H1 (cell line): ENCODE measurements around the gene REPIN1.

ENCODE experiments used
- EP300 ChIP-seq, 2 experiments: IDR thresholded peaks; 1 replicate in 1 of 2; 2 replicates in 1 of 2; pipeline ENCODE4 v1.6.1; 2011 to 2012; ENCODE audit warnings: low read depth in 2 of 2, low read length in 2 of 2, mild to moderate bottlenecking in 2 of 2, borderline replicate concordance in 1 of 2, inconsistent platforms in 1 of 2, moderate library complexity in 1 of 2
- EZH2 ChIP-seq: fragments of 200-600 bp; sonication (generic); IDR thresholded peaks from 2 replicates; pipeline ENCODE4 v1.7.1; 2012; ENCODE audit warnings: low read depth, mild to moderate bottlenecking, moderate library complexity, low read length, inconsistent platforms; ENCODE audit not compliant: severe bottlenecking
- POLR2AphosphoS5 ChIP-seq: IDR thresholded peaks from 2 replicates; pipeline ENCODE4 v1.6.1; 2011; ENCODE audit warnings: low read depth, low read length
- RAD21 ChIP-seq, 2 experiments: IDR thresholded peaks in 1 of 2; conservative IDR thresholded peaks in 1 of 2; 2 replicates each; pipeline ENCODE4 v1.6.1; 2011; ENCODE audit warnings: low read depth in 2 of 2, low read length in 2 of 2, improper control_type of control experiment in 1 of 2, inconsistent platforms in 1 of 2, mild to moderate bottlenecking in 1 of 2, moderate library complexity in 1 of 2
- TAF1 ChIP-seq: IDR thresholded peaks from 2 replicates; pipeline ENCODE4 v1.6.1; 2011; ENCODE audit warnings: mild to moderate bottlenecking, low read depth, low read length
- TEAD4 ChIP-seq: IDR thresholded peaks from 2 replicates; pipeline ENCODE4 v1.6.1; 2012; ENCODE audit warnings: low read depth, low read length, inconsistent platforms, mixed read lengths
- YY1 ChIP-seq: IDR thresholded peaks from 2 replicates; pipeline ENCODE4 v1.6.1; 2011; ENCODE audit warnings: low read depth, mild to moderate bottlenecking, low read length
- TF ChIP-seq, protein P1 (sequence below), 3 experiments: IDR thresholded peaks; 1 replicate in 2 of 3; 2 replicates in 1 of 3; pipeline versions ENCODE4 v1.5.1 to v1.6.1; 2011; ENCODE audit warnings: low read length in 3 of 3, mild to moderate bottlenecking in 3 of 3, inconsistent platforms in 2 of 3, low read depth in 1 of 3, moderate library complexity in 1 of 3; ENCODE audit not compliant: insufficient read depth in 1 of 3; ENCODE audit errors: control extremely low read depth in 1 of 3
- TF ChIP-seq, protein P2 (sequence below): IDR thresholded peaks from 2 replicates; pipeline ENCODE4 v1.6.1; 2012; ENCODE audit warnings: low read length, inconsistent platforms
- TF ChIP-seq, protein P3 (sequence below): IDR thresholded peaks from 2 replicates; pipeline ENCODE4 v1.6.1; 2012; ENCODE audit warnings: inconsistent platforms

DNA sequence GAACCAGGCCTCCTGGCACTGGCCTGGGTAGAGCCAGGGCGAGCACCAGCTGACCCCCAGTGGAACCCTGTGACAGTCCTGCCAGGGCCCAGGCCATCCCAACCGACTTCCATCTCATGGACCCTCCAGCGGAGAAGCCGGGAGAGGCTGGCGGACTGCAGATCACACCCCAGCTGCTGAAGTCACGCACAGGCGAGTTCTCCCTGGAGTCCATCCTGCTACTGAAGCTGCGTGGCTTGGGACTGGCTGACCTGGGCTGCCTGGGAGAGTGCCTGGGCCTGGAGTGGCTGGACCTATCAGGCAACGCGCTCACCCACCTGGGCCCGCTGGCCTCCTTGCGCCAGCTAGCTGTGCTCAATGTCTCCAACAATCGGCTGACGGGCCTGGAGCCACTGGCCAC, 31.9 kb upstream of the REPIN1 start:
- TF ChIP-seq, protein P1, sequence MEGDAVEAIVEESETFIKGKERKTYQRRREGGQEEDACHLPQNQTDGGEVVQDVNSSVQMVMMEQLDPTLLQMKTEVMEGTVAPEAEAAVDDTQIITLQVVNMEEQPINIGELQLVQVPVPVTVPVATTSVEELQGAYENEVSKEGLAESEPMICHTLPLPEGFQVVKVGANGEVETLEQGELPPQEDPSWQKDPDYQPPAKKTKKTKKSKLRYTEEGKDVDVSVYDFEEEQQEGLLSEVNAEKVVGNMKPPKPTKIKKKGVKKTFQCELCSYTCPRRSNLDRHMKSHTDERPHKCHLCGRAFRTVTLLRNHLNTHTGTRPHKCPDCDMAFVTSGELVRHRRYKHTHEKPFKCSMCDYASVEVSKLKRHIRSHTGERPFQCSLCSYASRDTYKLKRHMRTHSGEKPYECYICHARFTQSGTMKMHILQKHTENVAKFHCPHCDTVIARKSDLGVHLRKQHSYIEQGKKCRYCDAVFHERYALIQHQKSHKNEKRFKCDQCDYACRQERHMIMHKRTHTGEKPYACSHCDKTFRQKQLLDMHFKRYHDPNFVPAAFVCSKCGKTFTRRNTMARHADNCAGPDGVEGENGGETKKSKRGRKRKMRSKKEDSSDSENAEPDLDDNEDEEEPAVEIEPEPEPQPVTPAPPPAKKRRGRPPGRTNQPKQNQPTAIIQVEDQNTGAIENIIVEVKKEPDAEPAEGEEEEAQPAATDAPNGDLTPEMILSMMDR (IDR thresholded peaks at IDR 0.05; ENCODE audit: control extremely low read depth in 1 of 3, insufficient read depth in 1 of 3, low read depth in 1 of 3, low read length in 3 of 3), result no peak
- TF ChIP-seq EP300 (IDR thresholded peaks at IDR 0.05; ENCODE audit: borderline replicate concordance in 1 of 2, low read depth in 2 of 2, low read length in 2 of 2), result no peak
- TF ChIP-seq TAF1, result no peak
- TF ChIP-seq TEAD4, result no peak
- TF ChIP-seq, protein P2, sequence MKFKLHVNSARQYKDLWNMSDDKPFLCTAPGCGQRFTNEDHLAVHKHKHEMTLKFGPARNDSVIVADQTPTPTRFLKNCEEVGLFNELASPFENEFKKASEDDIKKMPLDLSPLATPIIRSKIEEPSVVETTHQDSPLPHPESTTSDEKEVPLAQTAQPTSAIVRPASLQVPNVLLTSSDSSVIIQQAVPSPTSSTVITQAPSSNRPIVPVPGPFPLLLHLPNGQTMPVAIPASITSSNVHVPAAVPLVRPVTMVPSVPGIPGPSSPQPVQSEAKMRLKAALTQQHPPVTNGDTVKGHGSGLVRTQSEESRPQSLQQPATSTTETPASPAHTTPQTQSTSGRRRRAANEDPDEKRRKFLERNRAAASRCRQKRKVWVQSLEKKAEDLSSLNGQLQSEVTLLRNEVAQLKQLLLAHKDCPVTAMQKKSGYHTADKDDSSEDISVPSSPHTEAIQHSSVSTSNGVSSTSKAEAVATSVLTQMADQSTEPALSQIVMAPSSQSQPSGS, result no peak
- TF ChIP-seq EZH2, result no peak
- no peak for TF ChIP-seq YY1
- no peak for TF ChIP-seq RAD21 (IDR thresholded peaks at IDR 0.05 in 1 of 2, conservative IDR thresholded peaks at IDR 0.05 in 1 of 2; ENCODE audit: low read depth in 2 of 2, low read length in 2 of 2)
- 0 out of 2 replicates have a peak, but pooled peaks have one; percentile 2 for TF ChIP-seq POLR2AphosphoS5
- TF ChIP-seq, protein P3, sequence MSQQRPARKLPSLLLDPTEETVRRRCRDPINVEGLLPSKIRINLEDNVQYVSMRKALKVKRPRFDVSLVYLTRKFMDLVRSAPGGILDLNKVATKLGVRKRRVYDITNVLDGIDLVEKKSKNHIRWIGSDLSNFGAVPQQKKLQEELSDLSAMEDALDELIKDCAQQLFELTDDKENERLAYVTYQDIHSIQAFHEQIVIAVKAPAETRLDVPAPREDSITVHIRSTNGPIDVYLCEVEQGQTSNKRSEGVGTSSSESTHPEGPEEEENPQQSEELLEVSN, result no peak
